Measurements from ENCODE around the gene TNRC18. TPM values are rescaled to one million over a fixed set of nuclear protein-coding genes. Genes with fewer than 3 reads are reported as not detected.
"Not testable (repeated sequence)": the region's sequence is repeated elsewhere in the genome, so short reads cannot be mapped to it uniquely, and the experiment has no call there.

The TNRC18 gene
- total RNA-seq (2014; rRNA removed; shearing (Covaris generic)) (47.4 and 51.8 TPM in 2 replicates), polyA plus RNA-seq (2016; fragmentation: Nextera tagmentation; extraction: Ambion mirVana) (3.7 and 4.8 TPM in 2 replicates)

GRCh38 chr7:5423306-5423975 lies at the start of gene TNRC18:
Gene TNRC18 (minus strand): TSS chr7:5423834. CDS start chr7:5421246, 2,588 bp downstream.
- H3K9me2 ChIP-seq (ENCODE audit: insufficient read depth) = no peaks in the 10 kb centered on the region
- no peaks in the 10 kb centered on the region for H3K36me3 ChIP-seq (ENCODE audit: low read depth)
- H2AFZ ChIP-seq = peak within 1 kb of the TSS; percentile 34

GRCh38 chr7:5472432-5473315 lies 49.0 kb upstream of the TNRC18 start:
- DNase-seq = no peak
- Histone ChIP-seq H3K27ac (no peak overlapping the region), H3K4me1 (ENCODE audit: insufficient read depth) (no peaks in the 10 kb centered on the region), H3K79me2 (ENCODE audit: insufficient read depth) (no peaks in the 10 kb centered on the region), H3K9ac (no peak overlapping the region), H3K4me3 (no peak overlapping the region), H3K27me3 (replicated peaks; ENCODE audit: insufficient read depth) (no peaks in the 10 kb centered on the region), H3F3A (ENCODE audit: insufficient read depth) (no peaks in the 10 kb centered on the region), H3K9me2 (ENCODE audit: insufficient read depth) (no peaks in the 10 kb centered on the region), H3K9me3 (ENCODE audit: low read depth) (no peaks in the 10 kb centered on the region), H3K4me2 (ENCODE audit: unreplicated experiment) (no peak overlapping the region), H2AFZ (no peak overlapping the region), H3K36me3 (ENCODE audit: low read depth) (no peaks in the 10 kb centered on the region), H4K20me1 (ENCODE audit: insufficient read depth) (no peaks in the 10 kb centered on the region)
- in situ Hi-C loops (cut with MboI) = no loop called here
- TF ChIP-seq EZH2phosphoT487 (IDR thresholded peaks at IDR 0.05; ENCODE audit: insufficient read depth, low read depth) (no peak), EZH2 (IDR thresholded peaks at IDR 0.05; ENCODE audit: insufficient read depth, poor library complexity, severe bottlenecking) (no peak)
- 90 to 91% methylated on average over 20 of the region's 20 CpGs for WGBS, 2 experiments (ENCODE audit: low coverage in 1 of 2, low lambda C conversion rate in 2 of 2, missing lambda C conversion rate in 2 of 2)

More at GRCh38 chr7:5423306-5423975, at the start of gene TNRC18:
- peak within 1 kb of the TSS; percentile 97 for H3K9ac ChIP-seq
- H3K79me2 ChIP-seq (ENCODE audit: insufficient read depth) = peaks cover 92% of the 10 kb centered on the region
- H3K4me1 ChIP-seq (ENCODE audit: insufficient read depth) = peaks cover 2% of the 10 kb centered on the region
- in situ Hi-C loops (cut with MboI) = no loop called here
- H3K27ac ChIP-seq = peak within 1 kb of the TSS; percentile 98
- no peaks in the 10 kb centered on the region for H3K9me3 ChIP-seq (ENCODE audit: low read depth)
- peak within 1 kb of the TSS; percentile 95 for H3K4me3 ChIP-seq
- TF ChIP-seq EZH2 (IDR thresholded peaks at IDR 0.05; ENCODE audit: insufficient read depth, poor library complexity, severe bottlenecking) = no peak
- H3K4me2 ChIP-seq (ENCODE audit: unreplicated experiment) = peak within 1 kb of the TSS; percentile 93
- WGBS, 2 experiments (ENCODE audit: low coverage in 1 of 2, low lambda C conversion rate in 2 of 2, missing lambda C conversion rate in 2 of 2) = 1 to 2% methylated on average over 9 to 65 of the region's 67 CpGs
- peaks cover 8% of the 10 kb centered on the region for H3F3A ChIP-seq (ENCODE audit: insufficient read depth)
- no peaks in the 10 kb centered on the region for H3K27me3 ChIP-seq (replicated peaks; ENCODE audit: insufficient read depth)
- DNase-seq = no peak
- H4K20me1 ChIP-seq (ENCODE audit: insufficient read depth) = no peaks in the 10 kb centered on the region

- H3F3A ChIP-seq (ENCODE audit: insufficient read depth); H3K36me3 ChIP-seq (ENCODE audit: low read depth); in situ Hi-C loops (cut with MboI); H3K4me2 ChIP-seq (ENCODE audit: unreplicated experiment); H3K4me1 ChIP-seq (ENCODE audit: insufficient read depth); H3K79me2 ChIP-seq (ENCODE audit: insufficient read depth); H3K4me3 ChIP-seq; H3K9ac ChIP-seq; H2AFZ ChIP-seq; H3K9me3 ChIP-seq (ENCODE audit: low read depth); H3K27ac ChIP-seq; H4K20me1 ChIP-seq (ENCODE audit: insufficient read depth); H3K9me2 ChIP-seq (ENCODE audit: insufficient read depth); DNase-seq; H3K27me3 ChIP-seq (replicated peaks; ENCODE audit: insufficient read depth): not testable (repeated sequence)
- 85 to 91% methylated on average over 14 of the region's 14 CpGs for WGBS, 2 experiments (ENCODE audit: low coverage in 1 of 2, low lambda C conversion rate in 2 of 2, missing lambda C conversion rate in 2 of 2)
These were observed 48.0 kb upstream of the TNRC18 start for GRCh38 chr7:5471623-5472022.

GRCh38 chr7:5470816-5471215 lies 47.2 kb upstream of the TNRC18 start:
- H3K9me2 ChIP-seq (ENCODE audit: insufficient read depth) = no peaks in the 10 kb centered on the region
- DNase-seq = no peak
- H3K9me3 ChIP-seq (ENCODE audit: low read depth) = no peaks in the 10 kb centered on the region
- H3K9ac ChIP-seq = no peak overlapping the region
- no peaks in the 10 kb centered on the region for H3K79me2 ChIP-seq (ENCODE audit: insufficient read depth)
- H3K4me3 ChIP-seq = no peak overlapping the region
- no peak overlapping the region for H2AFZ ChIP-seq
- no peaks in the 10 kb centered on the region for H3K27me3 ChIP-seq (replicated peaks; ENCODE audit: insufficient read depth)
- H3K27ac ChIP-seq = no peak overlapping the region
- no peaks in the 10 kb centered on the region for H3K4me1 ChIP-seq (ENCODE audit: insufficient read depth)
- no peaks in the 10 kb centered on the region for H4K20me1 ChIP-seq (ENCODE audit: insufficient read depth)
- WGBS, 2 experiments (ENCODE audit: low coverage in 1 of 2, low lambda C conversion rate in 2 of 2, missing lambda C conversion rate in 2 of 2) = 86 to 87% methylated on average over 19 to 22 of the region's 22 CpGs
- no peak overlapping the region for H3K4me2 ChIP-seq (ENCODE audit: unreplicated experiment)
- TF ChIP-seq EZH2 (IDR thresholded peaks at IDR 0.05; ENCODE audit: insufficient read depth, poor library complexity, severe bottlenecking) (no peak), EZH2phosphoT487 (IDR thresholded peaks at IDR 0.05; ENCODE audit: insufficient read depth, low read depth) (no peak)
- in situ Hi-C loops (cut with MboI) = no loop called here
- no peaks in the 10 kb centered on the region for H3K36me3 ChIP-seq (ENCODE audit: low read depth)
- no peaks in the 10 kb centered on the region for H3F3A ChIP-seq (ENCODE audit: insufficient read depth)

Data from GM23248 (cell line).